Peyer's patch (tissue), 4 donors: ENCODE measurements around the gene BLVRA. TPM values are rescaled to one million over a fixed set of nuclear protein-coding genes. Genes with fewer than 3 reads are reported as not detected.
"Not testable (repeated sequence)": the region's sequence is repeated elsewhere in the genome, so short reads cannot be mapped to it uniquely, and the experiment has no call there.

Experiments
- DNase-seq, 3 donors: peaks; one replicate each; pipeline ENCODE4 v3.0.0-alpha.2; 2017 to 2019
- H3K27ac ChIP-seq, 4 donors: fragments of 200-600 bp; sonication (generic); one replicate each; pipeline ENCODE4 v1.5.1; 2016 to 2019
- H3K27me3 ChIP-seq, 2 donors: fragments of 200-600 bp; sonication (generic); one replicate each; pipeline ENCODE4 v1.5.1; 2019
- H3K36me3 ChIP-seq, 3 donors: fragments of 200-600 bp; sonication (generic); one replicate each; pipeline ENCODE4 v1.5.1; 2016 to 2019
- H3K4me1 ChIP-seq, 4 donors: fragments of 200-600 bp; sonication (generic); one replicate each; pipeline ENCODE4 v1.5.1; 2016 to 2019
- H3K4me3 ChIP-seq, 4 donors: fragments of 200-600 bp; sonication (generic); 1 replicate in 3 of 4; 2 replicates in 1 of 4; pipeline ENCODE4 v1.5.1; 2016 to 2019; ENCODE audit warnings: mild to moderate bottlenecking in 1 of 4
- H3K9me3 ChIP-seq, 4 donors: fragments of 200-600 bp; sonication (generic); one replicate each; pipeline ENCODE4 v1.5.1; 2016 to 2019; ENCODE audit warnings: mild to moderate bottlenecking in 1 of 4
- CTCF ChIP-seq, 6 experiments: fragments of 450-650 bp in 4 of 6; fragments of 200-600 bp in 2 of 6; sonication (generic) in 1 of 6; IDR thresholded peaks; one replicate each; pipeline ENCODE4 v1.5.1; 2017 to 2019; ENCODE audit warnings: antibody characterized with exemption in 6 of 6, mild to moderate bottlenecking in 3 of 6, moderate library complexity in 1 of 6
- POLR2A ChIP-seq, 2 donors: fragments of 450-650 bp; IDR thresholded peaks; one replicate each; pipeline ENCODE4 v1.5.1; 2017; ENCODE audit warnings: antibody characterized with exemption in 2 of 2, mild to moderate bottlenecking in 2 of 2, moderate library complexity in 2 of 2
- total RNA-seq, 4 donors: library from RNA; depleted of rRNA; stranded (reverse); fragments of >200 nt; gene quantifications; one replicate each; pipeline ENCODE4 v1.1.0, GENCODE V29; 2016

BLVRA gene
- total RNA-seq, 4 donors from 2014 or later = 2.8 to 38.8 (median 11.5) TPM

- H3K9me3 ChIP-seq = no peaks in the 10 kb centered on the region
- peaks cover 0 to 22% (median 2%) of the 10 kb centered on the region in 4 donors for H3K4me1 ChIP-seq
- peak overlapping the region; percentile 76 to 80 (median 78) for H3K27ac ChIP-seq
- no peaks in the 10 kb centered on the region for H3K36me3 ChIP-seq
- peak overlapping the region; percentile 63 to 87 (median 76) for H3K4me3 ChIP-seq
- DNase-seq = no peak
- no peaks in the 10 kb centered on the region for H3K27me3 ChIP-seq
- TF ChIP-seq POLR2A (IDR thresholded peaks at IDR 0.05) = no peak
- no peak for TF ChIP-seq CTCF (IDR thresholded peaks at IDR 0.05)
Observed at GRCh38 chr7:43729924-43730248, 28.6 kb upstream of the BLVRA start.

GRCh38 chr7:43731494-43731893, 27.0 kb upstream of the BLVRA start:
- not testable (repeated sequence) for H3K4me3 ChIP-seq, H3K27me3 ChIP-seq, H3K36me3 ChIP-seq, H3K9me3 ChIP-seq, DNase-seq, H3K27ac ChIP-seq
- H3K4me1 ChIP-seq = peaks cover 0 to 19% (median 2%) of the 10 kb centered on the region in 4 donors

- not testable (repeated sequence) for H3K4me1 ChIP-seq, H3K27me3 ChIP-seq, H3K4me3 ChIP-seq, H3K9me3 ChIP-seq, H3K36me3 ChIP-seq, H3K27ac ChIP-seq, DNase-seq
Observed at GRCh38 chr7:43734575-43735332, 23.7 kb upstream of the BLVRA start.

- Histone ChIP-seq H3K36me3 (no peaks in the 10 kb centered on the region), H3K9me3 (no peaks in the 10 kb centered on the region), H3K27ac (no peak overlapping the region), H3K4me3 (no peak overlapping the region), H3K4me1 (no peaks in the 10 kb centered on the region), H3K27me3 (no peaks in the 10 kb centered on the region)
- TF ChIP-seq CTCF (IDR thresholded peaks at IDR 0.05) (no peak), POLR2A (IDR thresholded peaks at IDR 0.05) (no peak)
- DNase-seq = no peak
Observed at GRCh38 chr7:43735403-43735801, 23.1 kb upstream of the BLVRA start.

GRCh38 chr7:43735802-43736603, 22.5 kb upstream of the BLVRA start:
- Histone ChIP-seq H3K9me3 (no peaks in the 10 kb centered on the region), H3K27me3 (no peaks in the 10 kb centered on the region), H3K36me3 (no peaks in the 10 kb centered on the region), H3K4me1 (no peaks in the 10 kb centered on the region), H3K27ac (no peak overlapping the region), H3K4me3 (no peak overlapping the region)
- no peak for TF ChIP-seq CTCF (IDR thresholded peaks at IDR 0.05)
- TF ChIP-seq POLR2A (IDR thresholded peaks at IDR 0.05) = no peak
- no peak for DNase-seq

- H3K27me3 ChIP-seq = no peaks in the 10 kb centered on the region
- no peaks in the 10 kb centered on the region for H3K4me1 ChIP-seq
- H3K4me3 ChIP-seq = no peak overlapping the region
- no peak for DNase-seq
- no peaks in the 10 kb centered on the region for H3K9me3 ChIP-seq
- H3K36me3 ChIP-seq = no peaks in the 10 kb centered on the region
- TF ChIP-seq POLR2A (IDR thresholded peaks at IDR 0.05) (no peak), CTCF (IDR thresholded peaks at IDR 0.05) (no peak)
- H3K27ac ChIP-seq = no peak overlapping the region
Observed at GRCh38 chr7:43737467-43738127, 20.9 kb upstream of the BLVRA start.
